OCI-LY3 (cell line): ENCODE data around the gene PTPN3.

Experiments
- EZH2phosphoT487 ChIP-seq: fragments of 200-600 bp; shearing (Covaris generic); IDR thresholded peaks from 2 replicates; pipeline ENCODE4 v1.6.1; 2018; ENCODE audit warnings: antibody characterized with exemption, mixed run types, low read depth
- TF ChIP-seq, protein P1 (sequence below): fragments of 200-600, 300-600 bp; sonication (generic); IDR thresholded peaks from 2 replicates; pipeline ENCODE4 v1.5.1; 2014; ENCODE audit warnings: antibody characterized with exemption, low read length, low read depth

DNA sequence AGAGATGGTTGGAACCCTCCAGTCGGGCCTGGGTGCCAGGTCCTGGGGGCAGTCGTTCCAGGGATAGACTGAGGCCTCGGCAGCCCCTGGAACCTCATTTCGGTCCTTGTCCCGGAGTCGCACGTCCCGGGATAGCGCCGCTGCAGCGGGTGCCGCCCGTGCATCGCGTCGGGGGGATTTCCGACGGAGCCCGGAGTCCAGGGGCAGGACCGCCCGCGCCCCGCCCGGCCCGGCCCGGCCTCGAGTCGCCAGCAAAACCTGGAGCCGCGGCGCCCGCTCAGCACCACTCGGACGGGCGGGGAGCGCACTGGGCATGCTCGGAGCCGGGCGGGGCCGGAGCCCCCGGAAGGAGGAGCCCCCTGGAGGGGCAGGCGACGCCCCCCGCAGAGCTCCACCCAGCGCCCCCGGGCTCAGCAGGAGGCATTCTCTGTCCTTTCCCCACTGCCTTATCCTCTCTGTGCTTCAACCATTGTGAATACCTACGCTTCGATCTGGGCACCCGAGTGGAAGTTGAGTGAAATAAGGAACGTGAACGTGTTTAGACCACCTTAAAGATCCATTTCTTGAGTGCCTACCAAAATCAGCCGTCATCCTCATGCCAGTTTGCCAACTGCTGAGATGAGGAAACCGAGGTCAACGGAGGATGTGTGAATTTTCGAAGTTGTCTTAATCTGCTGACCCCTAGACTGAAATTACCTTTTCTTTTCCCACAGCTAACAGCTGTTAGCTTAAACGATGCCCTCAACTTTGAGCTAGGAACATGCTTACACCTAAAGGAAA lies 1.7 kb upstream of the PTPN3 start:
- TF ChIP-seq, protein P1, sequence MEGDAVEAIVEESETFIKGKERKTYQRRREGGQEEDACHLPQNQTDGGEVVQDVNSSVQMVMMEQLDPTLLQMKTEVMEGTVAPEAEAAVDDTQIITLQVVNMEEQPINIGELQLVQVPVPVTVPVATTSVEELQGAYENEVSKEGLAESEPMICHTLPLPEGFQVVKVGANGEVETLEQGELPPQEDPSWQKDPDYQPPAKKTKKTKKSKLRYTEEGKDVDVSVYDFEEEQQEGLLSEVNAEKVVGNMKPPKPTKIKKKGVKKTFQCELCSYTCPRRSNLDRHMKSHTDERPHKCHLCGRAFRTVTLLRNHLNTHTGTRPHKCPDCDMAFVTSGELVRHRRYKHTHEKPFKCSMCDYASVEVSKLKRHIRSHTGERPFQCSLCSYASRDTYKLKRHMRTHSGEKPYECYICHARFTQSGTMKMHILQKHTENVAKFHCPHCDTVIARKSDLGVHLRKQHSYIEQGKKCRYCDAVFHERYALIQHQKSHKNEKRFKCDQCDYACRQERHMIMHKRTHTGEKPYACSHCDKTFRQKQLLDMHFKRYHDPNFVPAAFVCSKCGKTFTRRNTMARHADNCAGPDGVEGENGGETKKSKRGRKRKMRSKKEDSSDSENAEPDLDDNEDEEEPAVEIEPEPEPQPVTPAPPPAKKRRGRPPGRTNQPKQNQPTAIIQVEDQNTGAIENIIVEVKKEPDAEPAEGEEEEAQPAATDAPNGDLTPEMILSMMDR = no peak
- no peak for TF ChIP-seq EZH2phosphoT487
